Stimulated activated CD4-positive, alpha-beta T cell treated with anti-CD3 and anti-CD28 coated beads, Interleukin-15, amount 100 ng/mL, for 24 hours (primary cell): ENCODE data around the gene TRABD2B.
A peak's percentile ranks its signal among the peaks of the same experiment; 100 is the strongest.

Experiments used
- DNase-seq: peaks from one replicate; pipeline ENCODE4 v3.0.0-alpha.2; 2020

The TRABD2B gene

DNA sequence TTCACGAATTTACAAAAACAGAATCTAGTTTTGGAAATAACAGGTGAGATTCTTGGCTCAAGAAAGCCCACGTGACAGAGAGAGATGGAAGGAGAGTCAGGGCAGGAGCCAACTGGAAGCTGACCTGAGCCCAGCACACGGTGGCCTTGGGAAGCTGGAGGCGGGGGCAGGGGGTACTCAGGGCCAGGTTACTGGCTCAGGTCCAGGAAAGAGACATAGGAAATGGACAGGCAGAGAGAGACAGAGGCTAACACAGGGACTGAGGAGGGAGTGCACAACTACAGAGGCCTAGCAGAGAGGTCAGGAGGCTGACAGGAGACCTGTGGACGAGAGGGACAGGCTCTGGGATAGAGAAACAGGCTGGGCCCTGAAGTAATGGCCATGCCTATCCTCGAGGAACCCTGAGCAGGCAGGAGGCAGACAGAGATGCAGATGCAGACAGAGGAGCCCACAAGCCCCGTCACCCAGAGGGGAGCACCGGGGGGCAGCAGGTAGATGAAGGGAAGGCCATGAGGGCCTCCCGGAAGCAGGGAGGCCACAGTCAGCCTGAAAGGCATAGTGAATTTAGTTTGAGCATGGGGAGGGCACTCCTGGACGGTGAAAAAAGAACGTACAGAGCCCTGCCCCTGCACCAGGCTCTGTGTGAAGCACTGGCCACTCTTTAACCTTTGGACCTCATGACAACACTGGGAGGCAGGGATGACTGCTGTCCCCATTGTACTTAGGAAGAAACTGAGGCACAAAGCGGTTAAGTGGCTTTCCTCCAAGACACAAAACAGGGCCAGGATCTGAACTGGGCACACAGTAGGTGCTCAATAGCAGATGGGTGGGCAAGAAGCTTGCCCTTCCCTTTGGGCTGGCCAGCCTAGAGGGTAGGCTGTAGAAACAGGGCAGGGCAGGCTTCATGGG, 230.1 kb downstream of the TRABD2B start:
- DNase-seq: no peak

DNA sequence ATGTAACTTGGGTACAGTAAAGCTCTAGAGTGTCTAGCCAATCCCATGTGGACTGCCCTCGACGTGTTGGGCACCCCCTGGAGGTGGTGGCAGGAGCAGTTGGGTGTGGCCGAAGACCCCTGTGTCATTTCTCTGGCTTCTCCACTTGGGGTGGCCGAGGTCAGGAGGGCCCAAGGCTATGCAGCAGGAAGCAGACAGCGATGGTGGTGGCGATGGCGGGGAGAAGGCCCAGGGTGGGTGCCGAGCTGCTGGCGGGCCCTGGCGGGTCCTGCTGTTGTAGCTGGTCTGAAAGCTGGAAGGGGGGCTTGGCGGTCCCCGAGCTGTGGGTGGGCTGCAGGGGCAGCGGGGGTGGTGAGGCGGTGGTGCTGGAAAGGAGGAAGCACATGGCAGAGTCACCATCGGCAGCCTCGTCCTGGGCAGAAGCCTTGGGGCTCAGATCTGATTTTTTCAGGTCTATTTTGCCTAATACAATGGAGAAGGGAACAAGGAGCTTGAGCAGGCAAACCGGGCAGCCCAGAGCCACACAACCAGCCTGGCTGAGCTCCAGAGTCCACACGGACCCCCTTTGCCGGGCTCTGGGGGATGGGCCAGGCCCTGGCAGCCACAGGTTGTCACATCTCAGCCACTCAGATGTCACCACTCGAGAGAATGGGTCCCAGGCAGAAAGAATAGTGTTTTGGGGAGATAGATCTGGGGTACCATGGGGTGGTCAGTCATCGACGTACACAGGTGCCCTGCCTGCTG, 231.3 kb downstream of the TRABD2B start:
- DNase-seq: no peak

DNA sequence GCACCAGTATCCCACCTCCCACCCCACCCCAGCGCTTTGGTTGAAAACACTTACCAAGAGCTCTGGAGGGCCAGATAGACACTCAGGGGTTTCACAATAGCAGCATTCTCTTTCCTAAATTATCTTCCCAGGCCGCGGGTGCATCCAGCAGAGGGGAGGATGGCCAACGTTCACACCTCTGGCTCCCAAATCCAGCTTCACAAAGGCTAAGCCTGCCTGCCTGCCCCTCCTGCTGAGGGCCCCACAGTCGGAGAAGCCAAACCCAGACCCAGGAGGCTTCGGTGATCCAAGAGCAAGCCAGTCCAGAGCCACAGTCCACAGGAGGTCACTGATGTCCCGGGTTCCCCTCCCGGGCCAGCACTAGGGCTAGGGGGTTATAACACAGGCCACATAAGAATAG, 231.9 kb downstream of the TRABD2B start:
- DNase-seq: no peak

DNA sequence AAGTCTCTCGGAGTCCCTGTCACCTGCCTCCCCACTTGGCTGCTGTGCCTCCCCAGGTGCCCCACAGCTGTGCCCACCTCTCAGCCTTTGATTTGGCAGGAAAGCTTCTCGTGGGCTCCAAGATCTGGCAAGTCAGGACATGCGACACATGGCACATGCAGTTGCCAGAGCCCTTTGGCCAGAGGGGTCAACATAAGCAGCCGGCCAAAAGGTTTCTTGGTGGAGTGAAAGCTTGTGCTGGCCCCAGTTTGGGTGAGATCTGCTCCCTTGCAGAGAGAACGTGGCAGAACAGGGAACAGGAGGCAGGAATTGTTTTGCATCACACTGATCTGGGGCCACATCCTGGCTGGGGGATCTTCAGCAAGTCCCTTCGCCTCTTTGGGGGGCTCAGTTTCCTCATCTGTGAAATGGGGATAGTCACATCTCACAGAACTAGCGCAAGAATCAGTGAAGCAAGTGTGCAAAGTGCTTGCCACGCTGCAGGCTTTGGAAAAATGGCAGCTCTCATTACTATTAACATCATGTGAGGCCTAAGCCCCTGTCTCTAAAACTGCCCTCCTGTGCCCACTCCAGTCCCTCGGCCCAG, 232.6 kb downstream of the TRABD2B start:
- no peak for DNase-seq

DNA sequence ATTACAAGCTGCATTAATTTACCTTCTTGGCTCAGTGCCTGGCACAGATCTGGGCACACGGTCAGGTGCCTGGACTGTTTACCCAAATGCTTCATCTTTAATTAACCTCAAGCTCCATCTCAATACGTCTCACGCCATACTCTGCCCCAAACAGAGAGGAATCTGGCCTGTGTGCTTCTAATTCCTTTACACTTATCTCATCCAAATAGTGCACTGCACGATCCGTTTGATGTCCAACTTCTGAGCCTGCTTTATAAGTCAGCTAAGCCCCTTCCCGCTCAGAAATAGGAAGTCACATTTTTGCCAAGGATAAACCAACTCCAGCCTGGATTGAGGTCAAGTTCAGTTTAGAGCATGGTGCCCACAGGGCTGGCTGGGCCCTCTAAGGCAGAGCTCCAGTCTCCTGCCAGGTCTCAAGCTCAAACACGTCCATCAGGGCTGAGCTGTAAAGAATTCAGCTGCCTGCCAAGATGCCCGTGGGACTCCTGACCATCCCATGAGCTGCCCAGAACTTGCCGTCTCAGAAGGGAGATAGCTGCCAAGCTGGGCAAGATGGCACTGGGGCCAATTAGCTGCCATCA, 233.5 kb downstream of the TRABD2B start:
- DNase-seq: no peak

DNA sequence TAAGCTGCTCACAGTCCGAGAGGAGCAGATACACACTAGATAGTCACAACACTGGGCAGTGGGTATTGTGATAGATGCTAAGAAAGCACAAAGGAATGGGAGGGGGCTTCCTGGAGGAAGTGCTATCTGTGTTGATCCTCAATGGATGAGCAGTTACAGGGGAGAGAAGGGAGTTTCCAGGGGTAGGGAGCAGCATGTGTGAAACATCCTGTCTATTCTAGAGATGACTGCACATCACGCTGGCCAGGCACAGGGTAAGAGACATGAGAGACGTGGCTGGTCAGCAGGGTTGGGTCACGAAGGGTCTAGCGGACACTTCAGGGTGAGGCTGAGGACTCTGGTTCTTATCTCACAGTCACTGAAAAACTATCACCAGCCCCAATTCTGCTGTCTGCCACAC, 235.2 kb downstream of the TRABD2B start:
- DNase-seq: no peak

DNA sequence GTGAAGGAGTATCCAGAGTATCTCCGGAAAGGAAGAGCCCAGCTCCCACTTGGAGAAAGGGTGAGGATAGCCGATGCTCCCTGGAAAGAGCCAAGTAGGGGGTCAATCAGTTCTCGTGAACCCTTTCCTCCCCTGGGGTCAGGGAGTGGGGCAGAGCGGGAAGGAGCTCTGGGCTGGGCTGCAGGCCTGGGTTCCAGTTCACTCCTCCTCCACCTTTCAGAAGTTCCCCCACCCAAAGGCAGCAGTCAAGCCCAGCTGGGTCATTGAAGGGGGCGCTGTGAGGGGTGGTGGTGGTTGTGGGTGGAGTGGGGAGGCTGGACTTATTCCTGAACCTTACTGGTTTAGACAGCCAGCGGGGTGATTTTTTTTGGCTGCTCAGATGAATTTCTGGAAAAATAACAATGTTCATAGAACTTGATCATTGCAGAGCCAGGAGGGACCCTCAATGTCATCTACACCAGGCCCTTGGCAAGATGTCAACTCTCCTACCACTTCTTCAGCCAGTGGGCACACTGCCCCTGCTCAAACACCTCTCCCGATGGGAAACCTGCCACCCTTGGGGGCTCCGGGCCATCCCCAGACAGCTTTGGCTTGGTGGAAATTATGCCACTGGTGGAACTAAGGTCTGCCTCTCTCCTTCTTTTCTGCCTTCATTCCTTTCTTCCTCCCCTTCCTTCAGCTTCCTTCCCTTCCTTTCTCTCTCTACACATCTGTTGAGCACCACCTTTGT, 235.8 kb downstream of the TRABD2B start:
- DNase-seq: no peak

DNA sequence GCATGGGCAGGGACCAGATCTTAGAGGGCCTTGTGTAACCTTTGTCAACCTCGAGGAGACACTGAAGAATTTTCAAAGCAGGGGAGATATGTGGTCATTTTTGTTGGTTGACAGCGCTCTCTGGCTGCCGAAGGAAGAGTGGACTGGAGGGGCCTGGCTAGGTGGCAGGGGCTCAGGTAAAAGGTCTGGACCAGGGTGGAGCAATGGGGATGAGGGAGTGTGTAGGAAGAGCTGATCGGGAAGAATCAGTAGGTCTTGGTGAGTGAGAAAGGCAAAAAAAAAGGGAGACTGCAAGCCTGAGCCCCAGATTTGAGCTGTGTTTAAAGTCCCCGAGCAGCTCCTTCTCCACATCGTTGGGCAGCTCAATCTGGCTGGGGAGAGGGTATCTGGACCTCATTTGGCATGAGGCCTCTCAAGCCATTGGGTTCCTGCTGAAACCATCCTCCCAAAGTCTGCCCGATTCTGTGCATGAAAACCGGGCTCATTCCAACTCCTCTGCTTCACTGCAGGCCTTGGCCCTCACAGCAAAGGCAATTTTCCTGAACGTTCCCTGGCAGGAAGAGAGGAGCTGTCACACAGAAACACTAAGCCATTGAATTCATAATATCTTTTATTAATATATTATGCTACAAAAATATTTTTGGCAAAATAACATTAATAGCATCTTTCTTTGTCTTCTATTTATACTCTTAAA, 237.1 kb downstream of the TRABD2B start:
- DNase-seq: no peak

DNA sequence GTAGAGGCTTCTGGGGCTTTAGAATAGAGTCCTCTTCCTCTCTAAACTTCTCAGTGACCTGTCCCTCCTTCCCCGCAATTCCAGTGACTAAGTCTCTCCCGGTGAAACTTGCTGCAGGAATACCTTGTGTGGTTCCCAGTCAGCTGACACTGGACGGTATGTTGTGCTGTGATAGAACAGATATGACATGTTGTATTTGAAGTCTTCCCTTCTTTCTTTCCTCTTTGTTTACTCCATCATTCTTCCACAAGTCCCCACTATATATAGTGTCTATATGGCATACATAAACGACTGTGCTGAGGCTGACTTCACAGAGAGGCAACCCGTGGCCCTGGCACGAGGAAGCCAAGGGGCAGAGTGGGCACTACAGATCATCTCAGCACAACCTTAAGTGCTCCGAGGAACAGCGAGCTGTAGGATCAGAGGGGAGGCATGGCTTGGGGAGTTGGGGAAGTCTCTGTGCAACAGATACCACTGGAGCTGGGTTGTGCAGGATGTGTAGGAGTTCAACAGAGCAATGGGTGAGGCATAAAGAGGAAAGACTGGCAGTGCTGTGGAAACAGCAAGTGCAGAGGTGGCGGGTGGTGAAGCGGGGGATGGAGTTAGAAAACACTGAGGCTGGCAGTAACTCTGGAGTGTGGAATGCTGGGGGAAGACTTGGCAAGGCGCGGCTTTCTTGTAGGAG, 237.8 kb downstream of the TRABD2B start:
- DNase-seq: no peak

DNA sequence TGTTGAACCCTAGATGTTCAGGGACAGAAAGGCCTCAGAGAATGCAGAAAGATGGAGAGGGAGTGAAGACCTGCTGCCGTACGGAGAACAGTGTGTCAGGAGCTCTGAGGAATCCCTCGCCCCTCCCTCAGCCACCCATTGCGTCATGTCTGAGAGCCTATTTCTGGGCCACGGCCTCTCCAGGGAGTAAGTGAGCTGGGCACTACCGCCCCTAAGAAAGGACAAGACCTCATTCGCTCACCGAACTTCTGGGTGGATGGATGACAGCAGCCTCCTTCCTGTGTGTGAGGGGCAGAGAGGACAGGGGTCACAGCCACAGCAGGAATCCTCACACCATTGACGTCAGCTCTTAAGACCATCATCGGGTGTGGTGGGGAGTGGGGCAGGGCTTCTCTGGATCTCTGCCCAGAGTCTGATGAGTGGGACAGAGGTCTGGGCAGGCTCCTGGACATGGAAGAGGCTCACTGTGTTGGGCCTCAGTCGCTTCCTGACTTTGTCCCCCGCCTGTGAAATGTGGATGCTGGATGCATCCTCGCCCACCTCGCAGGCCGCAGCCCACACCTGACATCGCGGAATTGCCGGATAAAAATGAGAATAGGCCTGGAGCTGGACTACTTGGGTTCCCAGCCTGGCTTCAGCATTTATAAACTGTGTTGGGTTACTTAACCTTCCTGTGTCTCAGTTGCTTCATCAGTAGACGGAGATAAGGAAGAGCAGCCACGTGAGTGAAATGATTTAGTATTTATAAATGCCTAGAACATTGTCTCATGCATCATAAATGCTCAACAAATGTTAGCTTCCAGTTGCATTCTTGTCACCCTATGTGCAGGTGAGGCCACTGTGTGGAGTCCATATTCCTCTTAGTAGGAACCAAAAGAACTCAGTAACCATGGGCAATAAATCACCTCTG, 238.6 kb downstream of the TRABD2B start:
- no peak for DNase-seq

DNA sequence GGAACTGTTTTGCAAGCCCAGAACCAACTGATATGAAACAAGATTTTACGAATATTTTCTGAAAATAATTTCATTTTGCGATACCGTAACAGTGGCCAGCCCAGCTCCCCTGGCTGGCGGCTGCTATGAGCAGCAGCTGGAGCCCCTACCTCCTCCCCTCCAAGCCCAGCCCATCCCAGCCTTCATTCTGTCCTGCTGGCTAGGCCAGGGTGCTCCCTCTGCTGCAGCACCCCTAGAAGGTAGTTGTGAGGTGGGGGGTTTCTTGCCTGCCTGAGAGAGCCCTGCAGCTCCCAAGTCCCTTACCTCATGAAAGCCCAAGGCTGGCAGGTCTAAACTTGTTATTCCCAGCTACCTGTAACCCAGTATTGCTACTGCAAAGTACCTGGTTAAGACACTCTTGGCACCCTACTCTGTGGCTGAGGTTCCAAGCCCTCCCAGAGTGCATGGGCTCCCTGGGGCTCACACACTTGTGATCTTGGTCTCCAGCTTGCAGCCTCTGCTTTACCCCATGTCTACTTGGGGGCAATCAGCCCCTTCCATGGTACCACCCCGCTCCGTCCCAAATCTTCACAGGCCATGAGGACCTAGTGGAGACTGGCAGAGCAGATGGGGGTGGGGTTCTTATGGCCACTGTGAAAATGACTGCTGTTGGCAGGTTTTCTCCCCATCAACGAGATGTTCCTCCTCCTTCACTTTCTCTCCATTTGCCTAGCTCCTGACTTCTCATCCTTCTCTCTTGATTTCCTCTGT, 239.8 kb downstream of the TRABD2B start:
- no peak for DNase-seq

DNA sequence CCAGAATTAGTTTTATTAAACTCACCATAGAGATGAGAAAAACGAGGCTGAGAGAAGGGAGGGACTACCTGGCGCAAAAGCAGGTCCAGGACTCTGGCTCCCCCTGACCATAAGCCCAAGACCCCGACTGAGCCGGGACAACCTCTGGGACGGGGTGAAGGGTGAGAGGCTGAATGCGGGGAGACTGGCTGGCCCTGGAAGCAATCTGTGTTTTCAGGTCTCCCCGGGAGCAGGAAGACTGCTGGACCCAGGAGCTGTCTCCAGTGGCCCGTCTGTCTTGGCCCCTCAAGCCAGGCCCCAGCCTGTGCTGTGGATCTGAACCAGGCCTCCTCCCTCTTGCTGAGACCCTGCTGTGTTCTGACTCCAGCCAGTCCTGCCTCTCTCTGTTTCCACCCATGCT, 240.8 kb downstream of the TRABD2B start:
- DNase-seq: no peak

DNA sequence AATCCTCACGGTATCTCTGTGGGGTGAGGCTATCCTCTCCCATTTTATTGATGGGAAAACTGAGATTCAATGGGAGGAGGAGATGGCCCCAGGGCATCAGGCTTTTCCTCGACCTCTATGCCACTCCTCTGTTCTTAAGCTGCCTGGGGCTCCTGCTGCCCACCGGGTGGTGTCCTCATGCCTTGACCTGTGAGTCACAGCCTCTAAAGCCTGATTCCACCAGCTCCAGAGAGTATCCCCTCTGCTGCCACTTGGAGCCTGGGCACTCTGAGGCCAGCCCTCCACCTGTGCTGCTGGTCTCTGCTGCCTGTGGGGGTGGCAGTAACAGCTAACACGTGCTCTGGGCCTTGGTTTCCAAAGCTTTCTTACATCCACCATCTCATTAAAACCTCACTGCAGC, 241.2 kb downstream of the TRABD2B start:
- no peak for DNase-seq

DNA sequence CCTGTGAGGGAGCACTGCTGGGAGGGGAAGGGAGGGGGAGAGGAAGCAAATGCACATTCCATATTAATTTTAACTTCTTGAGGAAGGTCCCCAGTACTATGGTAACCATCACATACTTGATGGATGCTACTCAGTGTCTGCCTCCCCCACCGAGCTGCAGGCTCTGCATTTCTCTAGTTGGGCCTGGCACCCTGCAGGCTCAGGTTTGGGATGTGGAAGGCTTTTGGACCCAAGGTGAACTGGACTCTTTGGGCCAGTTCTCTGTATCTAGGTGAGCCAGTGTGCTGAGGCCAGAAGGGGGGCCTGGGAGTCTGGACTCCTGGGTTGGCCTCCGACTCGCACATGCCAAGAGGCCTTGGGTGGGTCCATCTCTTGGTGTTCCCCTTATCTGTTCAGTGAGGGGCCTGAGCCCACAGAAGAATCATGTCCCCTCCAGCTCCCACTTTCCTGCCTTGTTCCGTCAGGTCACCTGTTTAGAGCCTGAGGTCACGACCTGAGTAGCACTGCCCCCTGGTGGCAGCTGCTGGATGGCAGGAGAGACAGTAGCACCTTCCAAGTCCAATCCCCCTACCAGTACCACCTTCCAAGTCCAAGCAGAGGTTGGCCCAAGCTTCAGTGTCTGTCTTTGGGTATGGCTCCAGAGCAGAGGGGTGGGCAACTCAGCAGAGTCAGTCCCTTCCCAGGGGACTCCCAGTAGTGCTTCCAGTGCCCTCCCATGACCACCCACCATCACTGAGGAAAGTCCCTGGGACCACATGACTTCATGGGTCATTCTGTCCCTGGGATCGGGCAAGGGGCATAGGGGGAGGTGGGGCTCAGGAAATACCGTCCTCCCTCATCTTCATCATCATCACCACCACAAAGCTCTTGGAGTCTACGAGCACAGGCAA, 241.8 kb downstream of the TRABD2B start:
- DNase-seq: peak; percentile 73

DNA sequence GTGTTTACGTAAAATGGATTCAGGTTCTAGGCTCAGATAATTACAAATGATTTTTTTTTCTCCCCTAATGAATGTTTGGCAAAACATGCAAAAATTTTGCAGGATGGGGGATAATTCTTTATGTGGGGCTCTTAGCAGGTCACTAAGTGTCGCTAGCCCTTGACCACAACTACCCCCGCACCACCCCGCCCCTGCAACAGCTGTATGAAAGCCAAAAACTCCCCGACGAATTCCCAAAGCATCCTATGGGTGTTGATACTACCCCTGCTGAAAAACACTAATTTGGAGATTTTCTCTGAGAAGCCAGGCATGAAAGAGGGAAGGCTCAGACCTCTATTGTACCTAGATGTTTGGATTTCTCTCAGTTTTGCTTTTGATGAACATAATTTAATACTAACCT, 243.0 kb downstream of the TRABD2B start:
- no peak for DNase-seq

DNA sequence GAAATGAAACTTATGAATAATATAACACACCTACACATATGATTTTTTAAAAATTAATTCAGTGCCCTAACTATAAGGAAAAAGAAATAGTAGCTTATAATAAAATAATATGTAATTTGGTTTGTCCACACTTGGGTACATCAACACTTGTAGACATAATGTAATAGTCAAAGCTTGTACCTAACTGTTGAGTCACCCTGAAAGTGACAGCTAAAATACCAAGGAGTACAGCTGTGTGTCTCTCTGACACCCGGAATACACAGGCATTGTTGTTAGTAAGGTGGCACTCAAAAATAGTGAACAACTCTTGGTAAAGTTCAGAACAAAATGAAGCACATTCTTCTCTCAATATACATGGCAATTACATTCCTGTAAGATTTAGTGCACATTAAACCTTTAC, 243.4 kb downstream of the TRABD2B start:
- DNase-seq: no peak

DNA sequence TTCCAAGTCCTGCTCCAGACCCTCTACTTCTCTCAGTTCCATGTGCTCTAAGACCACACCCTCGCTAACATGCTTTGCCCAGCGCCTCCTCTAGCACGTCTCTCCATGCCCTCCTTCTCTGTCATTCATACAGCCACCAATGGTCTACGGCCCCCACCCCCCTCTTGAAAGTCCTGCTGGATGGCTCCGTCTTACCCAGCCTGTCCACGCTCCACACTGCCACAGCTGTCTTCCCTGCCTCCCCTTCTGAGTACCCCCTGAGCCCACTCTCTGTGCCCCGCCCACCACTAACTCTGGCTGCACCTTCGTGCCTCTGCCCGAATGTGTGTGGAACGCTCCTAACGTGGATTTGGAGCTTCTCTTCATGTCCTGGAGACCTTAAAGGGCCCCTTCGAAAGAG, 244.6 kb downstream of the TRABD2B start:
- no peak for DNase-seq

DNA sequence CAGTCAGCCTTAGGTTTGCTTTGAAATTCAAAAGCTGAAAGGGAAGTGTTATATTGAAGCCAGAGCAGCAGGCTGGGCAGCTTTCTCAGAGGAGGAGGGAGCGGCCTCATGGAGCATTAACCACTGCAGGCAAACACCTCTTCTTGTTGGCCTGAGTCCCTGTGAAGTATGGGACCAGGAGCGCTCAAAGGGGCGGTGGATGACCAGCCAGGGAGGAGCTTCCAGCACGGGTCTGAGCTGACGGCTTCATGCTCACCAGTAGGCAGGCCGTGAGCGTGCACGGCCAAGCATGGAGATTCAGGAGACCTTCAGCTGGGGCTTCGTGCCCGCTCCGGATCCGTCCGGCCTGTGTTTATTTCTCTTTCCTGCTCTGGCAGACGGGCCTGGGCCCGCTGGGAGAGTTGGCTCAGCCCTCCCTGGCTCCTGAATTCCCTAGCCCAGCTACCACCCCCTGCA, 245.2 kb downstream of the TRABD2B start:
- no peak for DNase-seq

DNA sequence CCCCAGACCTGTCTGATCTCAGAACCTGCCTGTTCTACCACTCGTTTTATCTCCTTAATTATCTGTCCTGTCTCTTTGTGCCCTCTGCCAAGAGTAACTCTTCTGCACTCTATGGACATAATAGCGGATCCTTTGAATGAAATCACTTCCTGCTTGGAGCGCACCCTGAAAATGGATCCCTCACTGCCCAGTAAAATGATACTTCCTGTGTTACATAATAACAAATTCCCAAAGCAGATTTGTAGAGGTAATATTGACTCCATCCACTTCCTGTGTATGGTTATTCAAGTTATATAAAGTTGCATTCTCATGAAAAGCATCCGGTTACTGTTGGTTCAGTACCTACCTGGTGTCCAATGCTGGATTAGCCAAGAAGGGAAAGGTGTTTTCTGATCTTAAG, 246.0 kb downstream of the TRABD2B start:
- DNase-seq: no peak
